ENCODE data around the gene TAMALIN.

GRCh38 chr12:51972422-51972812 lies 34.3 kb upstream of the TAMALIN start:
- TF ChIP-seq CTCF (IDR thresholded peaks at IDR 0.05) (no peak), ZFX (IDR thresholded peaks at IDR 0.05; ENCODE audit: borderline replicate concordance) (no peak)

Measured in 22Rv1 (cell line).